Esophagus muscularis mucosa (tissue), 4 donors: ENCODE data around the gene CAMTA1. TPM values are rescaled to one million over a fixed set of nuclear protein-coding genes. Genes with fewer than 3 reads are reported as not detected.

Experiments used
- DNase-seq: peaks from one replicate; pipeline ENCODE4 v3.0.0-alpha.2; 2017; ENCODE audit errors: extremely low spot score
- H3K27ac ChIP-seq, 4 donors: fragments of 200-600 bp; sonication (generic); replicated peaks in 1 of 4; 1 replicate in 3 of 4; 2 replicates in 1 of 4; pipeline ENCODE4 v1.5.1; 2016 to 2019; ENCODE audit warnings: mild to moderate bottlenecking in 1 of 4
- H3K27me3 ChIP-seq, 4 donors: fragments of 200-600 bp; sonication (generic); one replicate each; pipeline versions ENCODE4 v1.5.1 to v1.6.0; 2016 to 2019
- H3K36me3 ChIP-seq, 4 donors: fragments of 200-600 bp; sonication (generic); one replicate each; pipeline ENCODE4 v1.5.1; 2016 to 2019
- H3K4me1 ChIP-seq, 4 donors: fragments of 200-600 bp; sonication (generic); one replicate each; pipeline ENCODE4 v1.5.1; 2016 to 2019
- H3K4me3 ChIP-seq, 4 donors: fragments of 200-600 bp; sonication (generic); 1 replicate in 2 of 4; 2 replicates in 2 of 4; pipeline ENCODE4 v1.5.1; 2016 to 2019; ENCODE audit warnings: mild to moderate bottlenecking in 4 of 4, moderate library complexity in 1 of 4
- H3K9me3 ChIP-seq, 4 donors: fragments of 200-600 bp; sonication (generic); 1 replicate in 3 of 4; 2 replicates in 1 of 4; pipeline ENCODE4 v1.5.1; 2016 to 2019
- EP300 ChIP-seq: sonication (generic); formaldehyde crosslinking; IDR thresholded peaks from one replicate; pipeline ENCODE4 v1.6.1; 2017; ENCODE audit warnings: antibody characterized with exemption
- POLR2A ChIP-seq: fragments of 450-650 bp; IDR thresholded peaks from one replicate; pipeline ENCODE4 v1.6.1; 2017; ENCODE audit warnings: antibody characterized with exemption, moderate library complexity, mild to moderate bottlenecking, low read depth
- POLR2AphosphoS5 ChIP-seq, 2 donors: sonication (generic); formaldehyde crosslinking; IDR thresholded peaks; one replicate each; pipeline ENCODE4 v1.6.1; 2017; ENCODE audit warnings: antibody characterized with exemption in 2 of 2
- WGBS: methylation state at CpG from one replicate; pipeline ENCODE4 v1.1.5; 2018; 5-methylcytosine and 5-hydroxymethylcytosine counted together
- intact Hi-C: fragments of 100-400 bp; cut with DNase I; formaldehyde crosslinking; loops from one replicate; pipeline ENCODE4 v1.15.1; 2023
- total RNA-seq, 4 donors: library from RNA; depleted of rRNA; stranded (reverse); fragments of >200 nt; gene quantifications; one replicate each; pipeline versions ENCODE4 v1.1.0 to v1.2.1, GENCODE V29; 2016
- TF ChIP-seq, protein P1 (sequence below), 3 experiments: fragments of 200-600 bp in 2 of 3; fragments of 450-650 bp in 1 of 3; sonication (generic) in 2 of 3; IDR thresholded peaks; one replicate each; pipeline ENCODE4 v1.5.1; 2017 to 2019; ENCODE audit warnings: antibody characterized with exemption in 3 of 3, mild to moderate bottlenecking in 2 of 3, moderate library complexity in 1 of 3

CAMTA1 gene
- total RNA-seq, 4 donors from 2014 or later, result 109 to 226 (median 139) TPM

- Histone ChIP-seq H3K36me3 (no peaks in the 10 kb centered on the region), H3K27ac (no peak overlapping the region), H3K4me3 (no peak overlapping the region), H3K27me3 (no peaks in the 10 kb centered on the region), H3K4me1 (peaks cover 0 to 19% (median 14%) of the 10 kb centered on the region in 4 donors), H3K9me3 (no peaks in the 10 kb centered on the region)
- TF ChIP-seq POLR2AphosphoS5 (IDR thresholded peaks at IDR 0.05) (no peak), POLR2A (no peak), EP300 (no peak)
- TF ChIP-seq, protein P1, sequence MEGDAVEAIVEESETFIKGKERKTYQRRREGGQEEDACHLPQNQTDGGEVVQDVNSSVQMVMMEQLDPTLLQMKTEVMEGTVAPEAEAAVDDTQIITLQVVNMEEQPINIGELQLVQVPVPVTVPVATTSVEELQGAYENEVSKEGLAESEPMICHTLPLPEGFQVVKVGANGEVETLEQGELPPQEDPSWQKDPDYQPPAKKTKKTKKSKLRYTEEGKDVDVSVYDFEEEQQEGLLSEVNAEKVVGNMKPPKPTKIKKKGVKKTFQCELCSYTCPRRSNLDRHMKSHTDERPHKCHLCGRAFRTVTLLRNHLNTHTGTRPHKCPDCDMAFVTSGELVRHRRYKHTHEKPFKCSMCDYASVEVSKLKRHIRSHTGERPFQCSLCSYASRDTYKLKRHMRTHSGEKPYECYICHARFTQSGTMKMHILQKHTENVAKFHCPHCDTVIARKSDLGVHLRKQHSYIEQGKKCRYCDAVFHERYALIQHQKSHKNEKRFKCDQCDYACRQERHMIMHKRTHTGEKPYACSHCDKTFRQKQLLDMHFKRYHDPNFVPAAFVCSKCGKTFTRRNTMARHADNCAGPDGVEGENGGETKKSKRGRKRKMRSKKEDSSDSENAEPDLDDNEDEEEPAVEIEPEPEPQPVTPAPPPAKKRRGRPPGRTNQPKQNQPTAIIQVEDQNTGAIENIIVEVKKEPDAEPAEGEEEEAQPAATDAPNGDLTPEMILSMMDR (IDR thresholded peaks at IDR 0.05), result no peak
- no peak for DNase-seq
- WGBS, result 91% methylated on average over 7 of the region's 7 CpGs
- intact Hi-C loops, result no loop called here
These were observed 673.7 kb downstream of the CAMTA1 start for GRCh38 chr1:7458946-7459345.

- TF ChIP-seq POLR2AphosphoS5 (IDR thresholded peaks at IDR 0.05) (no peak), EP300 (no peak), POLR2A (no peak)
- intact Hi-C loops, result no loop called here
- Histone ChIP-seq H3K4me3 (no peak overlapping the region), H3K27ac (no peak overlapping the region), H3K27me3 (no peaks in the 10 kb centered on the region), H3K4me1 (peaks cover 0 to 11% (median 9%) of the 10 kb centered on the region in 4 donors), H3K9me3 (no peaks in the 10 kb centered on the region), H3K36me3 (no peaks in the 10 kb centered on the region)
- DNase-seq, result no peak
- 93% methylated on average over 10 of the region's 11 CpGs for WGBS
These were observed 674.7 kb downstream of the CAMTA1 start for GRCh38 chr1:7459914-7460313.

DNA sequence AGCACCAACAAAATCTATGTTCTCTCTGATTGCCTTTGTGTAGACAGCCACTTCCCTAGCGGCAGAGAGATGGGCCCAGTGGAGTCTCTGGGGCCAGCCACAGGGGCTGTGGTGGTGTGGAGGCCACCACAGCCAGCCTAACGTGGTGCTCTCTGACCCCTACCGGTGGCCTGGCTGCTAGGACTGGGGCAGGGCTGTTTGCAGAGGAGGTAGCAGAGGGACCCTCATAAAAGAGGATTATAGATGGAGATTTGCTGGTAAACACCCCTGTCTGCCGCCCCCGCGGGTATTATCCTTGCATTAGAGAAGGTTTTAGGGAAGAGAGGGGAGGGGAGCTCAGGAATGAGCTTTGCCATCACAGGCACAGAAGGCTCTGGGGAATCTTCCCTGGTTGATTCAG is 675.6 kb downstream of the CAMTA1 start:
- TF ChIP-seq, protein P1 (IDR thresholded peaks at IDR 0.05), result no peak
- TF ChIP-seq EP300, result no peak
- no peak for TF ChIP-seq POLR2A
- no peak for TF ChIP-seq POLR2AphosphoS5 (IDR thresholded peaks at IDR 0.05)
- Histone ChIP-seq H3K4me1 (peaks cover 0 to 2% (median under 1%) of the 10 kb centered on the region in 4 donors), H3K9me3 (no peaks in the 10 kb centered on the region), H3K4me3 (no peak overlapping the region), H3K36me3 (no peaks in the 10 kb centered on the region), H3K27ac (no peak overlapping the region), H3K27me3 (no peaks in the 10 kb centered on the region)
- DNase-seq, result no peak
- intact Hi-C loops, result no loop called here
- WGBS, result 76% methylated on average over 5 of the region's 6 CpGs

GRCh38 chr1:7462617-7463016 is 677.4 kb downstream of the CAMTA1 start:
- intact Hi-C loops, result no loop called here
- Histone ChIP-seq H3K27me3 (no peaks in the 10 kb centered on the region), H3K36me3 (no peaks in the 10 kb centered on the region), H3K9me3 (no peaks in the 10 kb centered on the region), H3K4me3 (no peak overlapping the region), H3K27ac (no peak overlapping the region), H3K4me1 (no peaks in the 10 kb centered on the region)
- 81% methylated on average over 6 of the region's 10 CpGs for WGBS
- no peak for DNase-seq
- TF ChIP-seq POLR2AphosphoS5 (IDR thresholded peaks at IDR 0.05) (no peak), EP300 (no peak)
- TF ChIP-seq, protein P1 (IDR thresholded peaks at IDR 0.05), result no peak

DNA sequence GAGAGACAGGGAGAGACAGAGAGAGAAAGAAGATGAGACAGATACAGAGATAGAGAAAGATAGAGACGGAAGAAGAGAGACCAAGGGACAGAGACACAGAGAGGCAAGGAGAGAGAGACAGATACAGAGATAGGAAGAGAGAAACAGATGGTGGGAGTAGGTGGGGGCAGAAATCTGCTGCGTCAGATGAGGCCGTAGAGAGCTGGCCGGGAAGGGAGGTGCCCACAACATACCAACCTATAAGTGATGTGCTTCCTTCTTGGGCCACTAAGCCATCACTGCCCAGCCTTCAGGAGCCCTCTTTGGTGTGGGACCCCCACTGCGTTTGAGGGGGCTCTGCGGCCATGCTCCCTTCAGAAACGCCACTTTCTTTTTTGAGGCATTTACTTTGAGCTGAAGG is 678.3 kb downstream of the CAMTA1 start:
- Histone ChIP-seq H3K9me3 (no peaks in the 10 kb centered on the region), H3K4me1 (no peaks in the 10 kb centered on the region), H3K36me3 (no peaks in the 10 kb centered on the region), H3K27me3 (no peaks in the 10 kb centered on the region), H3K4me3 (no peak overlapping the region), H3K27ac (no peak overlapping the region)
- no peak for TF ChIP-seq POLR2A
- no peak for TF ChIP-seq EP300
- no peak for TF ChIP-seq POLR2AphosphoS5 (IDR thresholded peaks at IDR 0.05)
- TF ChIP-seq, protein P1 (IDR thresholded peaks at IDR 0.05), result no peak
- intact Hi-C loops, result no loop called here
- WGBS, result 80% methylated on average over 7 of the region's 7 CpGs
- DNase-seq, result no peak
